GM18498 (cell line): ENCODE results near the gene SERPINA4.
"Not testable (repeated sequence)": the region's sequence is repeated elsewhere in the genome, so short reads cannot be mapped to it uniquely, and the experiment has no call there.

Experiments used
- ATAC-seq: cut with Tn5 transposase; IDR thresholded peaks from one replicate; pipeline ENCODE4 v1.9.1; 2021; ENCODE audit warnings: mild to moderate bottlenecking, moderate library complexity; ENCODE audit not compliant: unreplicated experiment

SERPINA4 gene

DNA sequence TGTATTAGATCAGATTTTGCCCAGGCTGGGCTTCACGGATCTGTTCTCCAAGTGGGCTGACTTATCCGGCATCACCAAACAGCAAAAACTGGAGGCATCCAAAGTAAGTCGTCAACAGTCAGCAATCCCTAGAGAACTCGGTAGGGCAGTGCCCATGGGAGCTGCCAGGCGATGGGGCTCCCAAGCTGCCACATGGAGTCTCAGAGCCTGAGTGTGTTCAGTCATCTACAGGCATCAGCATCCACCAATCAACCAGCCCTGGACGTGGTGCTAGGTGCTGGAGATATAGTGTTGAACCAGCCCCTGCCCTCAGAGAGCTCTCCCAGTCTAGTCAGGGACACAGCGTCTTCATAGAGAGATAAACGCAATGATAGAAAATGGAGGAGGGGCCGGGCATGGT lies 6.9 kb downstream of the SERPINA4 start:
- ATAC-seq, result no peak

DNA sequence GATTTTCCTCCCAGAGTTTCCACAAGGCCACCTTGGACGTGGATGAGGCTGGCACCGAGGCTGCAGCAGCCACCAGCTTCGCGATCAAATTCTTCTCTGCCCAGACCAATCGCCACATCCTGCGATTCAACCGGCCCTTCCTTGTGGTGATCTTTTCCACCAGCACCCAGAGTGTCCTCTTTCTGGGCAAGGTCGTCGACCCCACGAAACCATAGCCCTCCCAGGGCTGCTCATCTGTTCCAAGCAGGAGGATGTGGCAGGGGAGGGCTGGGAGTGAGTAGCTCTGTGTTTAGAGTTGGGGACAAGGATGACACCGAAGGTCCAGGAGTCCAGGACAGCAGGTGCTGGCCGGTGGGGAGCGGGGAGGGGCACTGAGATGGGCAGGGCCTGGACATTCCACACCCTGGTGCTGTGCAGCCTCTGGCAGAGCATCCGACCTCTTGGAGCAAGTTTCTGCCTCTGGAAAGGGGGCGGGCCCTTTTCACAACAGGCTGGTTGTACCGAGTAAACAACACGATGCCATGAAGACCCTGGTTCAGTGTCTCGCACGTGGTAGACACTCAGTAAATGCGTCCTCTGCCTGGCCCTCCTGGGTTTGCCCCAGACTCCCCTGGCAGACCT lies 8.2 kb downstream of the SERPINA4 start:
- ATAC-seq, result no peak

DNA sequence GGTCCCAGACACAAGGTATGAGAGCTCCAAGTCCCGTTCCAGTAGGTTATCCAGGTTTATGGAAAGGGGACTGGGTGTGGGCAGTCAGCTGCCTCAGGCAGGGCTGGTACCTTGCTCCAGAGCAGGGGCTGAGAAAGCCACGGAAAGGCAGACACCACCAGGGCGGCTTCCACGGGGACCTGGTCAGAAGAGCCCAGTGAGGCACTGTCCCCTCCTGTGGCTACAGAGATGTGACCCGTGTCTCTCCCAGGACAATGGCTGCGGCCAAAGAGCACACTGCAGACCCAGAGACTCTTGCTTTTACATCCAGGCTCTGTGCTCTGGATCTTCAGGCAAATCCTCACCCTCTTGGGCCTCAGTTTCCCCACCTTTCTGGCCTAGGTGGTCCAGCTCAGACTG lies 8.8 kb downstream of the SERPINA4 start:
- no peak for ATAC-seq

DNA sequence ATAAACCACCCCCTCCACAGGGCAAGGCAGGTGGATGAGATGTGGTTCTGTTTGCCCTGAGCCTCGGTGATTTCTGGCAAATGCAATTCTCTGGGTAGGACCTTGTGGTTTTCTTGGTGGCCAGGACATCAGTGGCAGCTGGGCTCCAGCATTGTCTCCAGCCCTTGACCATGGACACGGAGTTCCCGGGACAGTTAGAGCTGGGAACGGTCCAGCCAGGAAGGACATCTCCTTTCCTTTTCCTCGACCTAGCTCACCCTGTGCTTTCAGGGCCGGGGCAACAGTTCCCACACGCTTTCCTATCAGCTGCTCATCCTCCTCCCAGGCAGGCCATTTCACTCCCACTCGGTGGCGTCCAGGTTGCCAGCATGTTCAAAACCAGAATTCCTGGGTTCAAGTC lies 9.2 kb downstream of the SERPINA4 start:
- ATAC-seq, result no peak

DNA sequence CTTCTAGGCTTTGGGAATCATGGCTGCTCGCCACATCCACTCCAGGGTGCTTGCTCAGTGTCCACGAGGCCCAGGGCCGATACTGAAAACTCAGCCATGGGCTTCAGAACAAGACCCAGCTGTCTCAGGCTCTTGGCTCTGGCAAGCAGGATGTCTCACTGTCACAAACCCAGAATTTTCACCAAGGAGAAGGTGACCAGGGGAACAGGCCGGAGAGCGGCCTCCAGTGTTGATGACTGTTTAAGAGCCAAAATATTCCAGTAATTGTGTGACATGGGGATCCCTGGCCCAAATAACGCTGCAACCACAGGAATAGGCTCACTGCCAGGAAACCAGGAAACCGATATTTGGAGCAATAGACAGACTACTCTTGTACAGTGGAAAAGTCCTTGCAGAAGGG lies 10.2 kb downstream of the SERPINA4 start:
- ATAC-seq, result no peak

DNA sequence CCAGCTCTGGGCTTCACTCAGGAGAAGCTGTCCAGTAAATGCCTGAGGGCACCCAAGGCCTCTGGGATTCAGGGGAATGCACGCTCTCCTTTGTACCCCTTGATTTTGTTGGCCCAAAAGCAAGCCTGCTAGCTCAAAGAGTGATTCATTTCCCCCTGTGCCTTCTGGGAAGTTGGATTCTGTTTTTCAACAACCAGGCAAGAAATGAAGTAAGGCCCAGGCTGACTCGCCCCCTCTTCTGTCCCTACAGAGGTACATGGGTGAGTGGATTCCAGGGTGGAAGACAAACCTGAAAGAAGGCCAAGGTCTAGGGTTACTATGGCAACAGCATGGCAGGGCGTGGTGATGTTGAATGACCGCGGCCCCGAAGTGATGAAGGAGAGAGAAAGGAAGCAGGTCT lies 10.7 kb downstream of the SERPINA4 start:
- ATAC-seq, result no peak

DNA sequence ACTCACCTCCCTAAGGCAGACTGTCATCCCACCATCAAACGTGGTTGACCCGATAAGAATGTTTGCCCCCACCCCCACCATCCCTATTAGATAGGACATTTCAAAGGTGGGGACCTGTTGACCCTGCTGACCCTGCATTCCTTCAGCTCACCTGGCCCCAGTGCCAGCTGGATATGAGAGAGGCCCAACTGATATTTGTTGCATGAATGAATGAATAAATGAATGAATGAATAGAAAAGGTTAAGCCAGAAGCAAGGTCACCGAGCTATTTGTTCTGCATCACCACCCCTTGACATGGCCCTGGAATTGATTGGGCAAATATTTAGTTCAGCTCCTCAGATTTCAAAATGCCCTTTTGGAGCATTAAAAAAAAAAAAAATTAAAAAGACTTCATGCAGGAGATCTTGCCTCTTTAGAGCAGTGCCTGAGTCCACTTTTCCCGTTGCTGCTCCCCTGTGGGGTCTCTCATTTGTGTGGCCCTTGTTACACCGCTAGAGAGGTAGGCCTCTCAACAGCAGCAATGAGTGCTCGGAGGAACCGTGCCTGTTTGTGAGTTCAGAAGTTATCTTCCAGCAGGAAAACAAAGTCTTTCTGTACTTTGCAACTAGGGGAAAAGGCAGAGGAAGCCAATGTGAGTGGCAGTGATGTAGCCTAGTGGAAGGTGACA lies 11.5 kb downstream of the SERPINA4 start:
- no peak for ATAC-seq

DNA sequence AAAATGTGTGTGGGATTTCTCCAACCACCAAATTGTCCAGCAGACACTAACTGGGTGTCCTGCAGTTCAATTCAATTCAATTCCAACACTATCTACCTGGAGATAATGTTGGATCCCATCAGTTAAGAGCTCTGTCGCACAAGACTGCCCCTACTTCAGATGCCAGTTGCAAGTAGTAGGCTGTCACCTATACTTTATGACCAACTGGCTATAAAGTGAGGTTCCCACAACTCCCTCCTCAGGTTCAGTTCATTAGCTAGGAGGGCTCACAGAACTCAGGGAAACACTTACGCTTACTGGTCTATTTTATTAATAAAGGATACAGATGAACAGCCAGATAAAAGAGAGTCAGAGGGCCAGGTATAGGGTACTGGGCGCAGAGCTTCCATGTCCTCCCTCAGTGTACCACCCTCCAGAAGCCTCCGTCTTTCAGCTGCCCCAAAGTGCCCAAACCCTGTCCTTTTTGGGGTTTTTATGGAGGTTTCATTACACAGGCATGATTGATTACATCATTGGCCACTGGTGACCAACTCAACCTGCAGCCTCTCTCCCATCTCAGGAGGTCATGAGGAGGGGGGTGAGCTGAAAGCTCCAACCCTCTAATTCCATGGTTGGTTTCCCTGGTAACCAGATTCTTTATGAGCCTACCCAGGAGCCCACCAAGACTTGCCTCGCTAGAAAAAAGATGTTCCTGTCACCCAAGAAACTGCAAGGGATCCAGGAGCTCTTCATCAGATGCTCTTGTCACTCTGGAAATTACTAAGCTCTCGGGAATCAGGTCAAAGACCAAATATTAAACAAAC lies 12.4 kb downstream of the SERPINA4 start:
- ATAC-seq, result no peak

DNA sequence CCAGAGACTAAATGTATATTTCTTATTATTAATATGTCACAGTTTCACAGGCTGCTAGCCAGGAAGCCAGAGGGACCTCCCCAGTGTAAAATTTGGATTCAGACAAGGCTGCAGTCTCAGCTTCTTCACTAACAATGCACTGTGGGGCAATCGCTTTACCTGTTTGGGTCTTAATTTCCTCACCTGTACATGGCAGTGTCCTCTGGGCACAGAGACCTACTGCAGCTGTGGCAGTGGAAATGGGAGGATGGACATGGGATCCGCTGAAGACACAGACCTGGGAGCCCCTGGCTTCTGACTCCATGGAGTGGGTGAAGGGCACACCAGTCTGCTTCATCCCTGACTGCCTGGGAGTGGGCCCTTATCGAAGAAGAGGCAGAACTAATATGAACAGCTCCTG lies 13.1 kb downstream of the SERPINA4 start:
- no peak for ATAC-seq

DNA sequence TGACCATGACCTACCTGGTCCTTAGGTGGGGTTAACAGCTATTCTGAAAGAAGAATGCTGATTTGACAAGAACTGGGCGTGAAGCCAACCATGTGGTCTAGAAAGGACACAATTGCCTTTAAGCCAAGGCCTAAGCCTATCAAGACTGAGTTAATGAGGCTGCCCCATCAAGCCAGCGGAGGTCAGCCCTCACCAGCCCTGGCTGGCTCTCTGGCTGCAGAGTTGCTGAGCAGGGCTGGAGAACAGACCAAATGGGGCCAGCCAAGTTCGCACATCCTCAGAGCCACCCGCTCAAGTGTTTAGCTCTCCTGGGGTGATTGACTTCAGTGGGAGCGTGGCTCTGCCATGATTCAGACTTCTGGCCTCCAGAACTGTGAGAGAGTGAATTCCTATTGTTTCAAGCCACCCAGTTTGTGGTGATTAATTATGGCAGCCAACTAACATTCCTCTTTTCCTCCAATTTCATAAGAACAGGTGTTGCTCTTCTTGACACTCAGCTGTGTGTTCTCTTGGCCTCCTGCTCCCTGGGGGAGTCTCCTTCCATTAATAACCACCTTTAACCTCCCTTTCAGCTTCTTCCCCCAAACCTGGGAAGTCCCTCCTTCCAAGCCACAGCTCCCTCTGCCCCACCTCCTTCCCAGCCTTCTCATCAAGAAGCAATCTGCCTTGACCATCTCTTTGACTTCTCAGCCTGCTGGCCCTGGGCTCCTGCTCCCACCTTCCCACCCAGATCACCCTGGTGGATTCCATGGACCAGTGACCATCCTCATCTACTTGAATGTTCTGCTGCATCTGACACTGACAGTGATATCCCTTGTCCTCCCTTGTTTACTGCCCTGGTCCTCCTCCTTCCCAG lies 14.7 kb downstream of the SERPINA4 start:
- ATAC-seq, result no peak

DNA sequence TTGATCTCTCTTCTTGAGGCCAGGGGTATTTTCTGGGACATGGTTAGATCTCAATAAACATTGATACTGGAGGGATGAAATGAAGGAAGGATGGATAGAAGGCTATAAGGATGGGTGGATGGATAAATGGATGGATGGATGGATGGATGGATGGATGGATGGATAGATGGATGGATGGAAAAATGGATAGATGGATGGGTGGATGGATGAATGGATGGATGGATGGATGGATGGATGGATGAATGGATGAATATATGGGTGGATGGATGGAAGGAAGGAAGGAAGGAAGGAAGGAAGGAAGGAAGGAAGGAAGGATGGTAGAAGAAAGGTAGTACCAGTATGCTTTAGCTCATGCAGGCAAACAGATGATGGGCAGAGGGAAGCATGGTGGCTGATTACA lies 16.2 kb downstream of the SERPINA4 start:
- ATAC-seq, result not testable (repeated sequence)

DNA sequence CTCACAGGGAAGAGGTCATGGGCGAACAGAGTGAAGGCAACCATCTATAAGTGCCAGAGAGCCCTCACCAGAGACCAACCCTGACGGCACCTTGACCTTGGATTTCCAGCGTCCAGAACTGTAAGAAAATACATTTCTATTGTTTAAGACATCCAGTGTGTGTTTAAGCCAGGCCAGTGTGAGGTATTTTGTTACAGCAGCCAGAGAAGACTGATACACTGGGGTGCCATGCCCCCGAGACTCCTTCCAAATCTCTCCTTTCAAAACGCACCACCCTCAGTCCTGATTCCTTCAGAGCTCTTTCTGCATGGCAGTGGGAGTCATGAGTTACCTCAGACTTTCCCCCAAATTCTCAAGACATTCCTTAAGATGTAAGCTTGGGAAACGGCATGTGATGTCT lies 17.5 kb downstream of the SERPINA4 start:
- ATAC-seq, result no peak

DNA sequence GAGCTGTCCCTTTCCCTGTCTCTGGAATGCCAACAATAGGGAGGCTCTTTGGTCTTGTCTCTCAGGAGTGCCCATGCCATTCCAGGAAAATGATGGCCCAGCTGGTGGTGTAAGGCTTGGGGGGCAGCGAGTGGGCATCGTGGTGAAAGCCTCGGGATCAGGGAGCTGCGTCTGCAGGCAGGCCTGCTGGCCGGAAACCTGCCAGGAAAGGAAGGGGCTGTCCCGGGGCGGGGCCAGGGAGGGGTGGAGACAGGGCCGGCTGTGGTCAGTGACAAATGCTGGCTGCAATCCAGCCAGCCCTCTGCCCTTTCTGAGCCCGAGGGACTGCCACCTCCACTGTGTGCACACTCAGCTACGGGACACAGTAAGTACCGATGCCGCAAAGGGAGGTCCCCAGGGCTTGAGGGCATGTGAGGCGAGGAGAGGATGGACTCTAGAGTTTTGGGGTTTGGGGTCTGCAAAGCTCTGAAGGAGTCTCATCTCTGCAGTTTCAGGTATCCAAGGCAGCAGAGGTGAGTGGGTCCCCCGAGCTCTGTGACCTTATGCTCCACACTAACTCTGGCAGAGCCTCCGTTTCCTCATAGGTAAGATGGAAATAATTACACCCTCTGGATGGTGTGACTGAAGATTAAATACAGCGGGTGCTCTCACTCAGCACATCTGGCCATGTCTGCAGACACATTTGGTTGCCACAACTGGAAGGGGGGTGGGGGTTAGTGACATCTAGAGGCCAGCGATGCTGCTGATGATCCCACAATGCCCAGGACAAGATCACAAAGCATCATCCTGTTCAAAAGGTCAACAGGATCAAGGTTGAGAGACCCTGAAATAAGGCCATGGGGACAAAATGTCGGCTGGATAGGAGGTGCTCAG lies 20.1 kb downstream of the SERPINA4 start, which contains the start of gene SERPINA5:
TSS of gene SERPINA5 (plus strand) at position 300 of the 873 bp plus-strand sequence. CDS start 5,937 bp downstream, outside the sequence.
- no peak for ATAC-seq

DNA sequence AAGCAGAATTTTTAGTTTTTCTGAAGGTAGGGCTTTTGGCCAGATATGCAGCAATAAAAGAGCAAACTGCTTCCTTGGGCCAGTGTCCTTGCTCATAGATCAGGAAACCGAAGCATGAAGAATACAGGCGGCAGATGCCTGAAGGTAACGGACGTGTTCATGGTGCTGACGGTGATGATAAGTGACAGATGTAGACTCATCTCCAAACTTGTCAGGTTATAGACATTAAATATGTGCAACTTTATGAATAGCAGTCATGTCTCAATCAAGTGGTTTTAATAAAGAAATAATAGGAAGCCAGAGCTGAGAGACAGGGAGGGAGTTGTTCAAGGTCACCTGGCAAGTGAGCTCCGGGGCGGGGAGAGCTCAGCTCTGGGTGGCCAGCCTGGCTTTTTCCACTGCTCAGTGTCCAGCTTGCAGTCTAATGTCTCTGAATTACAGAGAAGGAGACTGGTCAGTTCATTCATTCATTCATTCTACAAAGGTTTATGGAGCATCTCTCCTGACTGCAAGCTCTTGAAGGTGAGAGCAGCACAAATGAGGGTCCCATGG lies 21.0 kb downstream of the SERPINA4 start:
- no peak for ATAC-seq

DNA sequence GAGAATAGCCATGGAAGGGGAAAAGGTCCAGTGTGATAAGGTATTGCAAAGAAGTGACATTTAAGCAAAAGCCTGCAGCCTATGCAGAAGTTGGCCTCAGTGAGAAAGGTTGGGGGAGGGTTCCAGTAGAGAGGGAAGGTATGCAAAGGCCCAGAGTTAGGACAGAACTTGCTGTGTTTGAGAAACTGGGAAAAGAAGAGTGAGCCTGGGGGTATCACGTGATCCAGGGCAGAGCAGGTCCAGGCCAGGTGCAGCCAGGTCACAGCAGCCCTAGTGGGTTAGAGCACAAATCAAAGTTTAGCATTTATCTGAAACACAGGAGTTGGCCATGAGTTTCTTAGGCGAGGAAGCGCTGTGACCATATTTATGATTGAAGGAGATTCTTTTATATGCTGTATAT lies 21.6 kb downstream of the SERPINA4 start:
- no peak for ATAC-seq

DNA sequence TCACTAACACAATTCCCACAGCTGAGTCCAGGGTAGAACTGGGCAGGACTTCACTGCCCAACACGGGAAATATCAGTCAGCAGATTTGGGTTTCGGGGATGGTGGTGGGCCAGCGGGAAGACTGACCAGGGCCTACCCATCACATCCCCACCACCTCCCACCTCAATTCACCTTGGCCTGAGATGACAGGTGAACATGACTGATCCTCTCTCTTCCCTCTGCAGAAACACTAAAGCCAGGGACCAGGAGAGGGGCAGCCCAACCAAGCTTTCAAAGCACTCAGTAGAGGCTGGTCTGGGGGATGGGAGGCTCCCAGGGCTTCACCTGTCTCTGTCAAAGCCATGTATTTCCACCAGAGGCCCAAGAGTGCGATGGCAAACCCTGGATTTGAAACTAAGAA lies 22.3 kb downstream of the SERPINA4 start:
- no peak for ATAC-seq

DNA sequence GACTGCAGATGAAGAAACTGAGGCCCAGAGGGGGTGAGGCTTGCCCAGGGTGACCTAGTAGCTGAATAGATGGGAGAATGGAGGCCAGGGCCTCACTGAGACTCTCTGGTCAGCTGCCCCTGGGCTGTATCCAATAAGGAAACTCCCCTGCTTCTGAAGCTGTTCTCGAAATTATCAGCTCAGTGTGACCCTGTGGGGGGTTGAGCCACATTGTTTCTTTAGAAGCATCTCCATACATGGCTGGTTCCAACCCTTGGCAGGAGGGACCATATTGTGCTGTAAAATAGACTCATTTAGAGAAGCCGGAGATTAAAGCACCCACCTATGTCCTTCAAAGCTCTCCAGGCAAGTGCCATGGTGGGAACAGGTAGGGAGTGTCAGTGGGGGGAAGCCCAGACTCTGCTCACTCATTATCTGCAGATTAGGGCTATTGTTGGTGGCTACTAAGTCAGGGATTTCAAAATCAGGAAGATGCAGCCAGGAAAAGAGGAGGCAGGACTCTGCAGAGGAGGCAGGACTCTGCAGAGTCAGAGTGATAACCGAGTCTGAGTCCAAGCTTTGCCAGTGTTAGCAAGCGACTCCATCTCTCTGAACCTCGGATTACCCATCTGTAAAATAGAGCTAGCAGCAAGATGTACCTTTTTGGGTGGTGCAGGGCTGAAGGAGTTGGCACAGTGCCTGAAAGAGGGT lies 23.5 kb downstream of the SERPINA4 start:
- no peak for ATAC-seq

DNA sequence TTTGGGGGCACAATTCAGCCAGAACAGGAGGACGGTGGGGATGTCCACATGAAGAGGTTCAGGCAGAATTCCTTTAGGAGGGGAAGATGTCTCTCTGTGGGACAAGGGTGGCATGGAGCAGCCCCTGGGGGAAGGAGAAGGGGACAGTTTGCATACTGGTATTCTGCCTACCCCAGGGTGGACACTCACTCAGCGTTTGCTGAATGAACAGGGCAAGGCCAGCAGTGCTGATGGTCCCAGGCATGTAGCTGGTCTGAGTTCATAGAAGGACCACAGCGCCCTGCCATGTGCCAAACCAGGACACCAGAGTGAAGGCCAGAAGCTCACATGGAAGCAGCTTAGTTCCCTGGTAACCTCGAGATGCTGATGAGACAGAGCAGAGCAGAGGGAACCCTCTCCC lies 25.4 kb downstream of the SERPINA4 start:
- ATAC-seq, result no peak

DNA sequence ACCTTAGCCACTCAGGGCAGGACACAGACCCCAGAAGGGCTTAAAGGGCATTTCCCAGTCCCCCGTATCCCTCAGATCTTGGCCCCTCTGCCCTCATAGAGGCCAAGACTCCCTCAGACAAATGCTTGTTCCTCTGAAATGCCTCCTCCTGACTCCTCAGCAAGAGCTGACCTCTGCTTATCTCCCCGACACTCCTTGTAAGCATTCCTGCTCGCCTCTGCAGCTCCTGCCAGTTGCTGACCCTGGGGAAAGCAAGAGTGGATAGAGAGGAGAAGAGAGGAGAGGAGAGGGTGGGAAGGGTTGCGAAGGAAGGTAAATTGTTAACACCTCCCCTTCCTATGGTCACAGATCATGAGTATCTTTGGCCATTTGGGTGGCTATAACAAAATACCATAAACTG lies 27.1 kb downstream of the SERPINA4 start:
- ATAC-seq, result no peak
